BE2C (cell line): ENCODE data around the gene PPM1J.
"Not testable (repeated sequence)": the region's sequence is repeated elsewhere in the genome, so short reads cannot be mapped to it uniquely, and the experiment has no call there.

Source experiments
- DNase-seq: peaks from one replicate; pipeline ENCODE4 v3.0.0-alpha.2; 2020
- H3K27me3 ChIP-seq: fragments of 250-450 bp; sonication (Bioruptor Pico); 2 replicates; pipeline ENCODE4 v1.5.1; 2020; ENCODE audit warnings: mild to moderate bottlenecking
- H3K36me3 ChIP-seq: fragments of 250-450 bp; sonication (Bioruptor Pico); 2 replicates; pipeline ENCODE4 v1.5.1; 2020; ENCODE audit warnings: mild to moderate bottlenecking
- H3K4me1 ChIP-seq: fragments of 250-450 bp; sonication (Bioruptor Pico); 2 replicates; pipeline ENCODE4 v1.5.1; 2020
- H3K4me3 ChIP-seq: 2 replicates; pipeline ENCODE4 v1.5.1; 2011; ENCODE audit warnings: low read depth, low read length
- H3K9me3 ChIP-seq: fragments of 250-450 bp; sonication (Bioruptor Pico); 2 replicates; pipeline ENCODE4 v1.5.1; 2020
- CTCF ChIP-seq: IDR thresholded peaks from 2 replicates; pipeline ENCODE4 v1.5.1; 2012; ENCODE audit warnings: mild to moderate bottlenecking, low read depth, low read length

PPM1J gene

GRCh38 chr1:112721966-112722524, 6.9 kb upstream of the PPM1J start:
- DNase-seq = peak; percentile 61
- peaks cover 12% of the 10 kb centered on the region for H3K27me3 ChIP-seq
- TF ChIP-seq CTCF = no peak
- H3K36me3 ChIP-seq = no peaks in the 10 kb centered on the region
- H3K4me3 ChIP-seq = no peak overlapping the region
- H3K4me1 ChIP-seq = peaks cover 8% of the 10 kb centered on the region; the same call in 1 of the 2 replicates
- H3K9me3 ChIP-seq = no peaks in the 10 kb centered on the region

DNA sequence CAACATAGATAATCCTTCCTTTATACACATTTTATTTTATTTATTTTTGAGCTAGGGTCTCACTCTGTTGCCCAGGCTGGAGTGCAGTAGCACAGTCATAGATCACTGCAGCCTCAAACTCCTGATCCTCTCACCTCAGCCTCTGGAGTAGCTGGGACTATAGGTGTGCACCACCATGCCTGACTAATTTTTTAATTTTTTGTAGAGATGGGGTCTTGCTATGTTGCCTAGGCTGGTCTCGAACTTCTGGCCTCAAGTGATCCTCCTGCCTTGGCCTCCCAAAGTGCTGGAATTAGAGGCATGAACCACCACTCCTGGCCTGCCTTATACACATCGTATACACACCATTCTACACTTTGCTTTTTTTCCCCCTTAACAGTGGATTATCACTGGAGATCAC, 6.2 kb upstream of the PPM1J start:
- not testable (repeated sequence) for DNase-seq, H3K36me3 ChIP-seq, H3K9me3 ChIP-seq, H3K4me3 ChIP-seq
- H3K27me3 ChIP-seq = peaks cover 12% of the 10 kb centered on the region
- H3K4me1 ChIP-seq = peaks cover 11% of the 10 kb centered on the region

DNA sequence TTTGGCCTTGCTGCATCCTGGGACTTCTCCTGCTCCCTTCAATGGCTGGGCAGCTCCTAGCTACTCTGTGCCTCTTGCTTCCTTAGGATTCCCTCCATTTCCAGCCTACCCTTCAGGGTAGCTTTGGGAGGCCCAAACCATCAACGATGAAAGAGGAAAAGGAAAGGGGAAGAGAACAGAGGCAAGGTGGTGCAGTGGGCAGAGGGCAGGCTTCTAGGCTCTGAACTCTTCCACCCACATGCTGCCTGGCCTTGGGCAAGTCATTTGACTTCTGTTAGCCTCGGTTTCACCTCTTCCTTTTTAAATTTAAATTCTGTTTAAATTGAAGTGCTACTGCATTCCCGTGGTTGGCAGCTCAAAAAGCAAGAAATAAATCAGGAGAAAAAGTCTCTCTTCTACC, 5.7 kb upstream of the PPM1J start:
- no peak for TF ChIP-seq CTCF
- DNase-seq = no peak
- no peak overlapping the region for H3K4me3 ChIP-seq
- H3K36me3 ChIP-seq = no peaks in the 10 kb centered on the region
- peaks cover 16% of the 10 kb centered on the region for H3K4me1 ChIP-seq
- H3K9me3 ChIP-seq = no peaks in the 10 kb centered on the region; the same call in 1 of the 2 replicates
- H3K27me3 ChIP-seq = peaks cover 12% of the 10 kb centered on the region

- peaks cover 15% of the 10 kb centered on the region for H3K27me3 ChIP-seq
- no peaks in the 10 kb centered on the region; the same call in 1 of the 2 replicates for H3K9me3 ChIP-seq
- no peak overlapping the region for H3K4me3 ChIP-seq
- no peaks in the 10 kb centered on the region for H3K36me3 ChIP-seq
- TF ChIP-seq CTCF = no peak
- H3K4me1 ChIP-seq = peaks cover 17% of the 10 kb centered on the region
- DNase-seq = no peak
These were observed 4.6 kb upstream of the PPM1J start for GRCh38 chr1:112719706-112720105.

- H3K27me3 ChIP-seq = peaks cover 23% of the 10 kb centered on the region
- peak; percentile 94 for DNase-seq
These were observed 3.7 kb upstream of the PPM1J start for GRCh38 chr1:112718691-112719418.

GRCh38 chr1:112717263-112717873, 2.2 kb upstream of the PPM1J start:
- Histone ChIP-seq H3K4me1 (peaks cover 16% of the 10 kb centered on the region), H3K4me3 (no peak overlapping the region), H3K9me3 (no peaks in the 10 kb centered on the region; the same call in 1 of the 2 replicates), H3K36me3 (no peaks in the 10 kb centered on the region), H3K27me3 (peaks cover 24% of the 10 kb centered on the region)
- TF ChIP-seq CTCF = no peak
- no peak for DNase-seq

More at GRCh38 chr1:112718691-112719418, 3.7 kb upstream of the PPM1J start:
- Histone ChIP-seq H3K4me1 (peaks cover 17% of the 10 kb centered on the region), H3K4me3 (no peak overlapping the region; the same call in 1 of the 2 replicates), H3K36me3 (no peaks in the 10 kb centered on the region), H3K9me3 (no peaks in the 10 kb centered on the region; the same call in 1 of the 2 replicates)
- peak; percentile 86 for TF ChIP-seq CTCF
